GM21447 (cell line): Measurements from ENCODE around the gene ERLIN1.

Source experiments
- ATAC-seq: cut with Tn5 transposase; IDR thresholded peaks from one replicate; pipeline ENCODE4 v1.9.1; 2021; ENCODE audit not compliant: unreplicated experiment

ERLIN1 gene

DNA sequence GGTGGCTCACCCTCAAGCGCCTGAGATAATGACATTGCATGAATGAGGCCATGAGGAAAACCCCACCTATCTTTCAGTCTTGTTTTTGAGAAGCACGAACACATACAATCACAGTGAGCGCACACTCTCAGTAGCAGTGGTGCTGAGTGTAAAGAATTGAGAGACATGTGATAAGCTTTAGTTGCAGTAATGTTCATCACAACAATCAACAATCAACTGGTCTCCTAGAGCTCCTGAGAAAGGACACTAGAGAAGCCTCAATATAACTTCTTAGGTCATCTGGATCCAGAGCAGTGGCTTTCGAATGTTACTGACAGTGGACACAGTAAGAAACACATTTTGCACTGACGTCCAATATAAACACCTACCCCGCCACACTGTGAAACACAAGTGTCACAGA is 12.8 kb downstream of the ERLIN1 start:
- no peak for ATAC-seq

- no peak for ATAC-seq
These were observed 13.5 kb downstream of the ERLIN1 start for GRCh38 chr10:100172349-100172748.

- ATAC-seq: no peak
These were observed 17.6 kb downstream of the ERLIN1 start for GRCh38 chr10:100168313-100168643.

- ATAC-seq: no peak
These were observed 18.1 kb downstream of the ERLIN1 start for GRCh38 chr10:100167553-100168312.

GRCh38 chr10:100163704-100164621 is 21.9 kb downstream of the ERLIN1 start:
- ATAC-seq: no peak

DNA sequence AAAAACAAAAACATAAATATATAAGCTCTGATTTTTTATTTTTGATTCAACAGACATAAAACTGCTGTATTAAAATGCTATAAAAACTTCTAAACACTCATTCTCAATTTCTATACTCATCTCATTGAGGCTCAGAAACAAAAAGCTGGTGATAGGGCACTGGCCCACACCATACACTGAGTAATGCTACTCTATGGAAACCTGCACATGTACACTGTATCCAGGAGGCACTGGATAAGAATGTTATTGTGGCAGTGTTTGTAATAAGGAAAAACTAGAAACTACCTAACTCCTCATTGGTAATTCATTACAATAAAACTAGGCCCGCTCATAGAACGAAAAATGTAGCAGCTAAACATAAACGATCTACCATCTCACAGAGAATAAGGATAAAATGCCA is 23.1 kb downstream of the ERLIN1 start:
- no peak for ATAC-seq

DNA sequence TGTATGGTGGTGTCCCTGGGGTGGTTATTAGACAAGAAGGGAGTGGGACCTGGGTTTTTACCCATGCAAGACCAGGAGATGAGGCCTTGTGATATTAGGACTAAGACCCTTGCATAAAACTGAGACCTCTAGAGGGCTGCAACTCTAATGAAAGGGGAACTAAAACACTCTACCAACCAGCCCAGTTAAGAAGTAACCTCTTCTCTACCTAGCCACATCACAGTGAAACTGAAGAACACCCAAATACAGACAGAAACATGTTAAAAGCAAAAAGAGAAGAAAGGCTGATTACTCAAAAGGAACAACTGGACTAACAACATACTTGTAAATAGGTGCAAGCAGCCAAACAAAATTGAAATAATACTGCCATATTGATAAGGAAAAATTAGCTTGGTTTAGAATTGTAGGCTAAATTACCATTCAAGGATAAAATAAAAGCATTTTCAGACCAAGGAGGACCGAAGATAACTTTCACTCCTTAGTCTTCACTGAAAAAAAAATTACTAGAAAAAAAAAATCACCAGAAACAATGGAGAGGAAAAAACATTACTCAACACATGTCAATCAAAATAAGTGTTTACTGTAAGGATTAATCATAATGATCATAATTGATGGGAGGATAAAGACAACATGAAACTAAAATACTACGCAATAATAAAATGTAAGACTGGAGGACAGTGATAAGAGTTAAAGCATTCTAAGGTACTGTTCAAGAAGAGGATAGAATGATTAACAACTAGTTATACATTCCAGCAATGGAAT is 27.6 kb downstream of the ERLIN1 start:
- ATAC-seq: peak; percentile 93

GRCh38 chr10:100157156-100157555 is 28.7 kb downstream of the ERLIN1 start:
- no peak for ATAC-seq

GRCh38 chr10:100155936-100156335 is 29.9 kb downstream of the ERLIN1 start:
- no peak for ATAC-seq

- no peak for ATAC-seq
These were observed 31.2 kb downstream of the ERLIN1 start for GRCh38 chr10:100154666-100155065.

GRCh38 chr10:100153239-100153825 is 32.5 kb downstream of the ERLIN1 start:
- no peak for ATAC-seq

GRCh38 chr10:100151723-100152300 is 34.0 kb downstream of the ERLIN1 start:
- ATAC-seq: no peak

DNA sequence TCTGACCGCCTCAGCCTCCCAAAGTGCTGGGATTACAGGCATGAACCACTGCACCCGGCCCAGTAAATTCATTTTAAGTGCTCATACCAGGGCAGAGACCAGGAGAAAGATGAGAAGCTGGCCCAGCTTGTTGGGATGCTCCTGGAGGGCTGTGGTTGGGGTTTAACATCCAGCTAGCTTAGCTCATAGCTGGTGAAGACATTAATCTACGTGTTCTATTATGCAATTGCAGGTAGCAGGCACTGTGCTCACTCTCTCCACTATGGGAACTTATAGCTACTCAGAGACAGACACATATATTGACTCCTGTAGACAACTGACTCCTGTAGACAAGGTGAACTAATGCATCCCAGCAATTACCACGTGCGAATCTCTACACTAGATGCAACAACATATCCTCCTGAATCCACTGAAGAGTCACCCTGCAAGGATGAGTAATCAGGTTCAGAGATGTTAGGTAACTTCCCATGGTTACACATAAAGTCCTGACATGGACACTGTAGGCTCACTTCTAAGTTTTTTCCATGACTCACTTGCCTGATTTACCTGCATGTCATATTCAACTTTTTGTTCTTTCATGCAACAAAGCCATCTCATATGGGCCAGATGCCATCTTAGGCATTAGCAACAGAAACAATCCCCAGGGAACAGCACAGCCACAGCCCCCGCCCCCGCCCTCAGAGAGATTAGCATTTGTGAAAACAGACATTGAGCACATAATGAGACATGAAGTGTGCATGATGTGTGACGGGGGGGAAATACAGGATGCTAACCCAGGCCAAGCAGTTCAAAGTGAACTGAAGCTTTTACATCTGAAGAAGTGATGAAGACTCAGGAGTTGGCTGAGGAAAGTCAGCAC is 37.2 kb downstream of the ERLIN1 start:
- ATAC-seq: peak; percentile 85

- no peak for ATAC-seq
These were observed 38.8 kb downstream of the ERLIN1 start for GRCh38 chr10:100146875-100147650.

- ATAC-seq: no peak
These were observed 39.4 kb downstream of the ERLIN1 start for GRCh38 chr10:100146398-100146797.

GRCh38 chr10:100143756-100144155 is 42.1 kb downstream of the ERLIN1 start:
- ATAC-seq: no peak

GRCh38 chr10:100141446-100142087 is 44.3 kb downstream of the ERLIN1 start:
- no peak for ATAC-seq

- no peak for ATAC-seq
These were observed 45.8 kb downstream of the ERLIN1 start for GRCh38 chr10:100140070-100140469.
